ENCODE data around the gene NAGPA.

NAGPA gene

GRCh38 chr16:5027575-5028235 is 6.0 kb downstream of the NAGPA start:
- no peak for DNase-seq (ENCODE audit: low read depth, low spot score)

GRCh38 chr16:5027086-5027485 is 6.6 kb downstream of the NAGPA start:
- no peak for DNase-seq (ENCODE audit: low read depth, low spot score)

GRCh38 chr16:5026664-5027063 is 7.1 kb downstream of the NAGPA start:
- DNase-seq (ENCODE audit: low read depth, low spot score): no peak

- DNase-seq (ENCODE audit: low read depth, low spot score): no peak
These were observed 8.5 kb downstream of the NAGPA start for GRCh38 chr16:5025171-5025632.

- no peak for DNase-seq (ENCODE audit: low read depth, low spot score)
These were observed 9.1 kb downstream of the NAGPA start for GRCh38 chr16:5024632-5025031.

GRCh38 chr16:5022521-5022920 is 11.2 kb downstream of the NAGPA start:
- DNase-seq (ENCODE audit: low read depth, low spot score): no peak

- DNase-seq (ENCODE audit: low read depth, low spot score): no peak
These were observed 13.2 kb downstream of the NAGPA start for GRCh38 chr16:5020551-5020950.

GRCh38 chr16:5019775-5020174 is 14.0 kb downstream of the NAGPA start:
- no peak for DNase-seq (ENCODE audit: low read depth, low spot score)

GRCh38 chr16:5018793-5019192 is 14.9 kb downstream of the NAGPA start:
- no peak for DNase-seq (ENCODE audit: low read depth, low spot score)

GRCh38 chr16:5017678-5017969 is 16.1 kb downstream of the NAGPA start:
- no peak for DNase-seq (ENCODE audit: low read depth, low spot score)

- DNase-seq (ENCODE audit: low read depth, low spot score): no peak
These were observed 16.6 kb downstream of the NAGPA start for GRCh38 chr16:5016967-5017677.

- DNase-seq (ENCODE audit: low read depth, low spot score): no peak
These were observed 17.8 kb downstream of the NAGPA start for GRCh38 chr16:5015887-5016286.

GRCh38 chr16:5015351-5015750 is 18.4 kb downstream of the NAGPA start:
- DNase-seq (ENCODE audit: low read depth, low spot score): no peak

GRCh38 chr16:5012887-5013286 is 20.8 kb downstream of the NAGPA start:
- DNase-seq (ENCODE audit: low read depth, low spot score): no peak

GRCh38 chr16:5011637-5012036 is 22.1 kb downstream of the NAGPA start:
- no peak for DNase-seq (ENCODE audit: low read depth, low spot score)

- DNase-seq (ENCODE audit: low read depth, low spot score): no peak
These were observed 23.0 kb downstream of the NAGPA start for GRCh38 chr16:5010576-5011329.

- DNase-seq (ENCODE audit: low read depth, low spot score): no peak
These were observed 25.4 kb downstream of the NAGPA start for GRCh38 chr16:5008311-5008731.

- DNase-seq (ENCODE audit: low read depth, low spot score): no peak
These were observed 26.5 kb downstream of the NAGPA start for GRCh38 chr16:5007256-5007655.

GRCh38 chr16:5006348-5007193 is 27.2 kb downstream of the NAGPA start:
- no peak for DNase-seq (ENCODE audit: low read depth, low spot score)

GRCh38 chr16:5005916-5006315 is 27.8 kb downstream of the NAGPA start:
- no peak for DNase-seq (ENCODE audit: low read depth, low spot score)

GRCh38 chr16:5004311-5004710 is 29.4 kb downstream of the NAGPA start:
- no peak for DNase-seq (ENCODE audit: low read depth, low spot score)

- DNase-seq (ENCODE audit: low read depth, low spot score): no peak
These were observed 29.9 kb downstream of the NAGPA start for GRCh38 chr16:5003828-5004227.

Measured in activated CD4-positive, CD25-positive, alpha-beta regulatory T cell treated with anti-CD3 and anti-CD28 coated beads, Interleukin-2, amount 50 U/mL, for 16 hours (primary cell).